Panc1 (cell line): ENCODE measurements around the gene FGFRL1. TPM values are rescaled to one million over a fixed set of nuclear protein-coding genes. Genes with fewer than 3 reads are reported as not detected.

Experiments used
- ATAC-seq: fragments of 200-7000 bp; cut with Tn5 transposase; 2 replicates; pipeline ENCODE4 v1.9.1; 2020; ENCODE audit warnings: mild to moderate bottlenecking, moderate library complexity
- BruUV-seq: library from RNA; stranded (reverse); fragments of 400-500 nt; replicated peaks from 2 replicates; lab custom pipeline; 2021; lab: Mats Ljungman, UMichigan
- CTCF ChIA-PET: fragments of 300-600 bp; sonication (Branson Sonifier 250); formaldehyde crosslinking; loops from one replicate; lab custom pipeline; 2022; ENCODE audit warnings: antibody characterized with exemption; lab: Charles Lee
- POLR2A ChIA-PET: fragments of 300-600 bp; sonication (Branson Sonifier 250); formaldehyde crosslinking; loops from one replicate; lab custom pipeline; 2022; ENCODE audit warnings: antibody characterized with exemption; lab: Charles Lee
- DNase-seq: peaks from one replicate; pipeline ENCODE4 v3.0.0-alpha.2; 2010; ENCODE audit warnings: low read depth, low spot score
- H3K27ac ChIP-seq: 2 replicates; pipeline ENCODE4 v1.5.1; 2011; ENCODE audit warnings: mild to moderate bottlenecking, low read length, inconsistent platforms
- H3K27me3 ChIP-seq: fragments of 200-500 bp; sonication (Bioruptor generic); 2 replicates; pipeline ENCODE4 v1.6.0; 2014; ENCODE audit warnings: low read length, inconsistent platforms; ENCODE audit not compliant: control insufficient read depth, insufficient read depth
- H3K36me3 ChIP-seq: fragments of 200-500 bp; sonication (Bioruptor generic); 2 replicates; pipeline ENCODE4 v1.5.1; 2014; ENCODE audit warnings: inconsistent platforms, mild to moderate bottlenecking, low read length, moderate library complexity; ENCODE audit not compliant: control insufficient read depth, insufficient read depth
- H3K4me1 ChIP-seq: 2 replicates; pipeline ENCODE4 v1.5.1; 2011; ENCODE audit warnings: inconsistent platforms, mild to moderate bottlenecking, low read length, moderate library complexity; ENCODE audit not compliant: control insufficient read depth, insufficient read depth
- H3K4me3 ChIP-seq, 2 experiments: 2 replicates each; pipeline ENCODE4 v1.5.1; 2011 to 2012; ENCODE audit warnings: low read depth in 2 of 2, low read length in 2 of 2, mild to moderate bottlenecking in 2 of 2, inconsistent platforms in 1 of 2, moderate library complexity in 1 of 2
- H3K9me3 ChIP-seq: fragments of 200-500 bp; sonication (Bioruptor generic); 2 replicates; pipeline ENCODE4 v1.5.1; 2014; ENCODE audit warnings: low read depth, mild to moderate bottlenecking, inconsistent platforms, low read length, moderate library complexity; ENCODE audit not compliant: control insufficient read depth, insufficient read depth
- POLR2AphosphoS5 ChIP-seq: IDR thresholded peaks from 2 replicates; pipeline ENCODE4 v1.6.1; 2012; ENCODE audit warnings: mild to moderate bottlenecking, low read depth, low read length, moderate library complexity
- SIN3A ChIP-seq: IDR thresholded peaks from 2 replicates; pipeline ENCODE4 v1.6.1; 2012; ENCODE audit warnings: low read depth, mild to moderate bottlenecking, low read length, moderate library complexity, borderline replicate concordance; ENCODE audit not compliant: insufficient read depth
- TCF7L2 ChIP-seq: IDR thresholded peaks from 2 replicates; pipeline ENCODE4 v1.6.1; 2011; ENCODE audit warnings: mild to moderate bottlenecking, low read depth, low read length, inconsistent platforms
- in situ Hi-C: cut with HindIII; loops from 2 replicates; pipeline ENCODE4 v1.10.0; 2016; ENCODE audit warnings: low sequenced_read_pairs, low pct_unique_long_range_greater_than_20kb
- intact Hi-C: fragments of 100-400 bp; cut with micrococcal nuclease; formaldehyde crosslinking; loops from one replicate; pipeline ENCODE4 v1.10.0; 2022; ENCODE audit not compliant: unreplicated experiment
- total RNA-seq: library from RNA; stranded (reverse); gene quantifications from one replicate; pipeline ENCODE4 v1.2.1, GENCODE V29; 2021; ENCODE audit not compliant: unreplicated experiment
- TF ChIP-seq, protein P1 (sequence below), 2 experiments: IDR thresholded peaks; 2 replicates each; pipeline ENCODE4 v1.6.1; 2011 to 2012; ENCODE audit warnings: low read depth in 2 of 2, control low read depth in 1 of 2, low read length in 1 of 2, mild to moderate bottlenecking in 1 of 2, moderate library complexity in 1 of 2; ENCODE audit not compliant: insufficient read depth in 1 of 2
- TF ChIP-seq, protein P2 (sequence below): fragments of 450-650 bp; IDR thresholded peaks from 2 replicates; pipeline ENCODE4 v1.5.1; 2017; ENCODE audit warnings: mild to moderate bottlenecking

FGFRL1 gene
- total RNA-seq, 1 experiment from 2014 or later = 43.1 TPM

DNA sequence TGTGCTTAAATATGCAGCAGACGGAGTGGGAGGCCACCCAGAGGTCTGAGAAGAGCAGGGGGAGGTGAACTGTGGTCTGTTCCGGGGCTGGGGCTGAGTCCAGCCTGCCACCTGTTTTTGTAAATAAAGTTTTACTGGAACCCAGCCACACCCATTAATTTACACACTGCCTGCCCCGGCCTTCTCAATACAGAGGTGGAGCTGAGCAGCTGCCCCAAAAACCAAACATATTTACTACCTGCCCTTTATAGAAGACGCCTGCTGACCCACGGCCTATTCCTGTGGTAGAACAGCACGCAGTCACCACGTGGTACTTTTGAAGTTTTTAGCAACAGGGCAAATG, 45.9 kb downstream of the FGFRL1 start:
- H3K27me3 ChIP-seq = no peaks in the 10 kb centered on the region
- no peak for ATAC-seq

DNA sequence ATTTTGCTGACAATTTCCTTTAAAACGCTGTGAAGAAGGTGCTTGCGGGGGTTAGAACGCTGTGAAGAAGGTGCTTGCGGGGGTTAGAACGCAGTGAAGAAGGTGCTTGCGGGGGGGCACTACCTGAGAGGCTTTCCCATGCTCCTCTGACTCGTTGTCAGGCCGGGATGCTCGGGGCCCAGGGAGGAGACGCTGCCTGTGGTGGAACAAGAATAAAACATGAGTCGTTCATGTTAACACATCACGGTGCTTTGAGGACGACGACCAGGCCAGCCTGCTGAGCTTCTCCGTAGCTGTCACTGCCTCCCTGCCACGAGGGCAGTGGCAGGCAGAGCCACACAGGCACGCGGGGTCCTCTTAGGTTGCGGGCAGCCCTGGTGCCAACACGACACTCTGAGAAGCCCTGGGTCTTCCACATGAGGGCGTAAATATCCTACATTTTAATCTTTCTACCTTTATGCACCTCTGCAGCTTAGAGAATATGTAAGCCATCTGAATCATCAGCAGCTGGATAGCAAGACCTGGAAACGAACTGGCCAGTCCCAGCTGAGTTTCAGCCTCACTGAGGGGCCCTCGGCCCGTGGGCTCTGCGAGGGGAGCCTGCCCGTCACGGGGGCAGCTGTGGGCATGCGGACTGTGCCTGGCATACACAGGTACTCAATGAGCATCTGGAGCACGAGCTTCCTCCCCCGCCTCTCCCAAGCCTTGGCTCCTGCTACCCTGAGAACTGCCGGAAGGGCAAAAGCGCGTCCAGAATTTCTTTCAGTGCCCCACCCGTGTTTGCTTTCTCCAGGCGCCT, 47.0 kb downstream of the FGFRL1 start:
- TF ChIP-seq TCF7L2 = no peak
- TF ChIP-seq, protein P1, sequence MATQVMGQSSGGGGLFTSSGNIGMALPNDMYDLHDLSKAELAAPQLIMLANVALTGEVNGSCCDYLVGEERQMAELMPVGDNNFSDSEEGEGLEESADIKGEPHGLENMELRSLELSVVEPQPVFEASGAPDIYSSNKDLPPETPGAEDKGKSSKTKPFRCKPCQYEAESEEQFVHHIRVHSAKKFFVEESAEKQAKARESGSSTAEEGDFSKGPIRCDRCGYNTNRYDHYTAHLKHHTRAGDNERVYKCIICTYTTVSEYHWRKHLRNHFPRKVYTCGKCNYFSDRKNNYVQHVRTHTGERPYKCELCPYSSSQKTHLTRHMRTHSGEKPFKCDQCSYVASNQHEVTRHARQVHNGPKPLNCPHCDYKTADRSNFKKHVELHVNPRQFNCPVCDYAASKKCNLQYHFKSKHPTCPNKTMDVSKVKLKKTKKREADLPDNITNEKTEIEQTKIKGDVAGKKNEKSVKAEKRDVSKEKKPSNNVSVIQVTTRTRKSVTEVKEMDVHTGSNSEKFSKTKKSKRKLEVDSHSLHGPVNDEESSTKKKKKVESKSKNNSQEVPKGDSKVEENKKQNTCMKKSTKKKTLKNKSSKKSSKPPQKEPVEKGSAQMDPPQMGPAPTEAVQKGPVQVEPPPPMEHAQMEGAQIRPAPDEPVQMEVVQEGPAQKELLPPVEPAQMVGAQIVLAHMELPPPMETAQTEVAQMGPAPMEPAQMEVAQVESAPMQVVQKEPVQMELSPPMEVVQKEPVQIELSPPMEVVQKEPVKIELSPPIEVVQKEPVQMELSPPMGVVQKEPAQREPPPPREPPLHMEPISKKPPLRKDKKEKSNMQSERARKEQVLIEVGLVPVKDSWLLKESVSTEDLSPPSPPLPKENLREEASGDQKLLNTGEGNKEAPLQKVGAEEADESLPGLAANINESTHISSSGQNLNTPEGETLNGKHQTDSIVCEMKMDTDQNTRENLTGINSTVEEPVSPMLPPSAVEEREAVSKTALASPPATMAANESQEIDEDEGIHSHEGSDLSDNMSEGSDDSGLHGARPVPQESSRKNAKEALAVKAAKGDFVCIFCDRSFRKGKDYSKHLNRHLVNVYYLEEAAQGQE (IDR thresholded peaks at IDR 0.05; ENCODE audit: insufficient read depth in 1 of 2, low read depth in 2 of 2, low read length in 1 of 2) = no peak
- TF ChIP-seq, protein P2, sequence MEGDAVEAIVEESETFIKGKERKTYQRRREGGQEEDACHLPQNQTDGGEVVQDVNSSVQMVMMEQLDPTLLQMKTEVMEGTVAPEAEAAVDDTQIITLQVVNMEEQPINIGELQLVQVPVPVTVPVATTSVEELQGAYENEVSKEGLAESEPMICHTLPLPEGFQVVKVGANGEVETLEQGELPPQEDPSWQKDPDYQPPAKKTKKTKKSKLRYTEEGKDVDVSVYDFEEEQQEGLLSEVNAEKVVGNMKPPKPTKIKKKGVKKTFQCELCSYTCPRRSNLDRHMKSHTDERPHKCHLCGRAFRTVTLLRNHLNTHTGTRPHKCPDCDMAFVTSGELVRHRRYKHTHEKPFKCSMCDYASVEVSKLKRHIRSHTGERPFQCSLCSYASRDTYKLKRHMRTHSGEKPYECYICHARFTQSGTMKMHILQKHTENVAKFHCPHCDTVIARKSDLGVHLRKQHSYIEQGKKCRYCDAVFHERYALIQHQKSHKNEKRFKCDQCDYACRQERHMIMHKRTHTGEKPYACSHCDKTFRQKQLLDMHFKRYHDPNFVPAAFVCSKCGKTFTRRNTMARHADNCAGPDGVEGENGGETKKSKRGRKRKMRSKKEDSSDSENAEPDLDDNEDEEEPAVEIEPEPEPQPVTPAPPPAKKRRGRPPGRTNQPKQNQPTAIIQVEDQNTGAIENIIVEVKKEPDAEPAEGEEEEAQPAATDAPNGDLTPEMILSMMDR = no peak
- no peak for TF ChIP-seq SIN3A
- no peak for TF ChIP-seq POLR2AphosphoS5
- ATAC-seq = peak; percentile 42; the same call in 1 of the 2 replicates
- intact Hi-C loops (no loop called here), in situ Hi-C loops (no loop called here)
- Histone ChIP-seq H3K36me3 (no peaks in the 10 kb centered on the region), H3K4me1 (no peaks in the 10 kb centered on the region), H3K27me3 (no peaks in the 10 kb centered on the region), H3K4me3 (no peak overlapping the region), H3K27ac (no peak overlapping the region), H3K9me3 (no peaks in the 10 kb centered on the region)
- ChIA-PET CTCF (no interaction called here), POLR2A (no interaction called here)
- no TSS peak for BruUV-seq
- no peak for DNase-seq

More for the DNA sequence above, 45.9 kb downstream of the FGFRL1 start:
- no TSS peak for BruUV-seq
- intact Hi-C loops = no loop called here
- POLR2A ChIA-PET = no interaction called here
- in situ Hi-C loops = no loop called here
- TF ChIP-seq SIN3A (no peak), POLR2AphosphoS5 (no peak), TCF7L2 (no peak)
- TF ChIP-seq, protein P1 (IDR thresholded peaks at IDR 0.05; ENCODE audit: insufficient read depth in 1 of 2, low read depth in 2 of 2, low read length in 1 of 2) = no peak
- TF ChIP-seq, protein P2 = no peak
- no peak for DNase-seq
- Histone ChIP-seq H3K27ac (no peak overlapping the region), H3K9me3 (no peaks in the 10 kb centered on the region), H3K4me1 (peaks cover 3% of the 10 kb centered on the region; the same call in 1 of the 2 replicates), H3K36me3 (no peaks in the 10 kb centered on the region), H3K4me3 (no peak overlapping the region)
- CTCF ChIA-PET = no interaction called here
